H1 (cell line): Measurements from ENCODE around the gene FKRP. TPM values are rescaled to one million over a fixed set of nuclear protein-coding genes. Genes with fewer than 3 reads are reported as not detected.

Experiments
- CTCF ChIA-PET: fragments of 300-600 bp; sonication (Branson Sonifier 250); formaldehyde crosslinking; loops from one replicate; lab custom pipeline; 2021; ENCODE audit not compliant: partially characterized antibody; lab: Charles Lee
- POLR2A ChIA-PET: fragments of 300-600 bp; sonication (Branson Sonifier 250); formaldehyde crosslinking; loops from one replicate; lab custom pipeline; 2021; ENCODE audit warnings: inconsistent platforms; ENCODE audit not compliant: partially characterized antibody; lab: Charles Lee
- DNase-seq, 2 experiments: peaks; one replicate each; pipeline versions ENCODE4 v3.0.0 to v3.0.0-alpha.2; 2010 to 2022; ENCODE audit warnings: low spot score in 2 of 2, low read depth in 1 of 2, mixed read lengths in 1 of 2
- FAIRE-seq: peaks from 2 replicates; lab custom pipeline; 2011; peaks lifted over from hg19 to GRCh38; lab: Jason Lieb, UNC
- H2AFZ ChIP-seq: 2 replicates; pipeline ENCODE4 v1.8.1; 2012; ENCODE audit warnings: low read length, inconsistent platforms
- H2AK5ac ChIP-seq: 2 replicates; pipeline ENCODE4 v1.6.1; 2013; ENCODE audit warnings: low read depth, low read length
- H2BK120ac ChIP-seq: replicated peaks from 2 replicates; pipeline ENCODE3; 2013; ENCODE audit warnings: low read depth, low read length, inconsistent platforms
- H2BK12ac ChIP-seq: 2 replicates; pipeline ENCODE4 v1.6.1; 2013; ENCODE audit warnings: low read depth, low read length
- H2BK15ac ChIP-seq: 2 replicates; pipeline ENCODE4 v1.6.1; 2013; ENCODE audit warnings: low read length
- H2BK20ac ChIP-seq: 2 replicates; pipeline ENCODE4 v1.6.1; 2013; ENCODE audit warnings: low read length
- H2BK5ac ChIP-seq: 2 replicates; pipeline ENCODE4 v1.6.1; 2013; ENCODE audit warnings: low read depth, low read length
- H3K14ac ChIP-seq: 2 replicates; pipeline ENCODE4 v1.6.1; 2013; ENCODE audit warnings: inconsistent platforms; ENCODE audit not compliant: insufficient read length
- H3K18ac ChIP-seq: 2 replicates; pipeline ENCODE4 v1.6.1; 2013; ENCODE audit warnings: low read length; ENCODE audit errors: extremely low read depth
- H3K23ac ChIP-seq: 2 replicates; pipeline ENCODE4 v1.6.1; 2013; ENCODE audit warnings: inconsistent platforms; ENCODE audit not compliant: insufficient read length
- H3K23me2 ChIP-seq: 2 replicates; pipeline ENCODE4 v1.6.1; 2013; ENCODE audit warnings: low read depth, low read length
- H3K27ac ChIP-seq: 2 replicates; pipeline ENCODE4 v1.6.1; 2011; ENCODE audit warnings: low read depth, low read length, inconsistent platforms
- H3K27me3 ChIP-seq, 4 experiments: replicated peaks in 1 of 4; 1 replicate in 1 of 4; 2 replicates in 3 of 4; pipeline versions ENCODE4 v1.6.1 to v1.8.1; 2011 to 2013; ENCODE audit warnings: low read length in 3 of 4, mild to moderate bottlenecking in 3 of 4, inconsistent platforms in 2 of 4, mixed read lengths in 2 of 4, moderate library complexity in 1 of 4; ENCODE audit not compliant: control insufficient read depth in 3 of 4, insufficient read depth in 3 of 4; ENCODE audit errors: extremely low read depth in 1 of 4
- H3K36me3 ChIP-seq, 4 experiments: 2 replicates each; pipeline versions ENCODE4 v1.6.1 to v1.8.1; 2011 to 2013; ENCODE audit warnings: mild to moderate bottlenecking in 4 of 4, low read length in 3 of 4, moderate library complexity in 2 of 4, control low read depth in 1 of 4, inconsistent platforms in 1 of 4; ENCODE audit not compliant: insufficient read depth in 4 of 4, control insufficient read depth in 2 of 4
- H3K4ac ChIP-seq: replicated peaks from 2 replicates; pipeline ENCODE3; 2013; ENCODE audit warnings: low read length, low read depth, mixed read lengths, inconsistent platforms; ENCODE audit not compliant: insufficient read length
- H3K4me1 ChIP-seq, 4 experiments: replicated peaks in 1 of 4; 1 replicate in 1 of 4; 2 replicates in 3 of 4; pipeline versions ENCODE4 v1.6.1 to v1.8.1; 2011 to 2013; ENCODE audit warnings: low read length in 3 of 4, inconsistent platforms in 2 of 4, mixed read lengths in 1 of 4; ENCODE audit not compliant: insufficient read depth in 4 of 4, control insufficient read depth in 3 of 4
- H3K4me2 ChIP-seq, 2 experiments: 2 replicates each; pipeline versions ENCODE4 v1.6.1 to v1.8.1; 2011 to 2013; ENCODE audit warnings: low read depth in 2 of 2, low read length in 2 of 2, control low read depth in 1 of 2, inconsistent platforms in 1 of 2, mild to moderate bottlenecking in 1 of 2; ENCODE audit not compliant: insufficient read depth in 1 of 2
- H3K4me3 ChIP-seq, 4 experiments: fragments of 200-600, 300-600 bp in 1 of 4; sonication (generic), shearing (Covaris generic), sonication (Bioruptor Twin) in 1 of 4; 2 replicates each; pipeline versions ENCODE4 v1.5.1 to v1.8.1; 2011 to 2016; ENCODE audit warnings: low read length in 4 of 4, low read depth in 3 of 4, control low read depth in 2 of 4, inconsistent platforms in 2 of 4, mild to moderate bottlenecking in 2 of 4, mixed read lengths in 1 of 4, moderate library complexity in 1 of 4; ENCODE audit not compliant: insufficient read depth in 2 of 4; ENCODE audit errors: extremely low read depth in 1 of 4
- H3K56ac ChIP-seq: replicated peaks from 2 replicates; pipeline ENCODE3; 2013; ENCODE audit warnings: low read depth, mild to moderate bottlenecking, mixed read lengths, low read length, inconsistent platforms; ENCODE audit not compliant: insufficient read length
- H3K79me1 ChIP-seq: 2 replicates; pipeline ENCODE4 v1.6.1; 2013; ENCODE audit warnings: low read depth, low read length, control low read depth
- H3K79me2 ChIP-seq, 2 experiments: 2 replicates each; pipeline versions ENCODE4 v1.6.1 to v1.8.1; 2012 to 2013; ENCODE audit warnings: low read length in 2 of 2, mild to moderate bottlenecking in 2 of 2, inconsistent platforms in 1 of 2; ENCODE audit not compliant: insufficient read depth in 2 of 2, control insufficient read depth in 1 of 2
- H3K9ac ChIP-seq, 4 experiments: replicated peaks in 1 of 4; 1 replicate in 1 of 4; 2 replicates in 3 of 4; pipeline versions ENCODE4 v1.6.1 to v1.8.1; 2011 to 2013; ENCODE audit warnings: low read depth in 3 of 4, low read length in 3 of 4, control low read depth in 2 of 4, mild to moderate bottlenecking in 2 of 4, moderate library complexity in 2 of 4, inconsistent platforms in 1 of 4; ENCODE audit errors: extremely low read depth in 1 of 4
- H3K9me3 ChIP-seq, 2 experiments: 2 replicates each; pipeline versions ENCODE4 v1.6.1 to v1.8.1; 2012 to 2013; ENCODE audit warnings: mild to moderate bottlenecking in 2 of 2, moderate library complexity in 2 of 2, control low read depth in 1 of 2, inconsistent platforms in 1 of 2, low read depth in 1 of 2, low read length in 1 of 2, mixed read lengths in 1 of 2; ENCODE audit not compliant: insufficient read depth in 2 of 2
- H4K20me1 ChIP-seq, 2 experiments: replicated peaks in 1 of 2; 2 replicates each; pipeline versions ENCODE3 to v1.8.1; 2011 to 2013; ENCODE audit warnings: inconsistent platforms in 2 of 2, low read length in 2 of 2, mild to moderate bottlenecking in 1 of 2; ENCODE audit not compliant: insufficient read depth in 2 of 2, control insufficient read depth in 1 of 2
- H4K5ac ChIP-seq: 2 replicates; pipeline ENCODE4 v1.6.1; 2013; ENCODE audit warnings: low read length, low read depth, mixed read lengths, inconsistent platforms; ENCODE audit not compliant: insufficient read length
- H4K8ac ChIP-seq: 2 replicates; pipeline ENCODE4 v1.8.0; 2013; ENCODE audit warnings: mild to moderate bottlenecking, moderate library complexity, low read length, inconsistent platforms; ENCODE audit not compliant: insufficient read depth; ENCODE audit errors: extremely low read depth
- H4K91ac ChIP-seq: replicated peaks from 2 replicates; pipeline ENCODE3; 2013; ENCODE audit warnings: low read length, mixed read lengths, inconsistent platforms; ENCODE audit not compliant: insufficient read length
- ATF3 ChIP-seq: IDR thresholded peaks from 2 replicates; pipeline ENCODE4 v1.6.1; 2011; ENCODE audit warnings: low read depth, mild to moderate bottlenecking, low read length; ENCODE audit not compliant: insufficient read depth
- BCL11A ChIP-seq, 2 experiments: IDR thresholded peaks; one replicate each; pipeline ENCODE4 v1.6.1; 2011; ENCODE audit warnings: low read depth in 2 of 2, low read length in 2 of 2, mild to moderate bottlenecking in 2 of 2
- CBX8 ChIP-seq: fragments of 300-800, 300-1000 bp; sonication (generic); IDR thresholded peaks from 2 replicates; pipeline ENCODE4 v1.7.1; 2016; ENCODE audit warnings: low read depth, low read length, borderline replicate concordance
- CREB1 ChIP-seq: IDR thresholded peaks from 2 replicates; pipeline ENCODE4 v1.6.1; 2012; ENCODE audit warnings: inconsistent platforms
- NANOG ChIP-seq: IDR thresholded peaks from 2 replicates; pipeline ENCODE4 v1.6.1; 2011; ENCODE audit warnings: low read length, low read depth, mild to moderate bottlenecking, inconsistent platforms; ENCODE audit not compliant: insufficient read depth, poor library complexity, severe bottlenecking
- NRF1 ChIP-seq: IDR thresholded peaks from 2 replicates; pipeline ENCODE4 v1.6.1; 2011; ENCODE audit warnings: mild to moderate bottlenecking, low read depth, low read length, improper control_type of control experiment
- RAD21 ChIP-seq, 2 experiments: IDR thresholded peaks in 1 of 2; conservative IDR thresholded peaks in 1 of 2; 2 replicates each; pipeline ENCODE4 v1.6.1; 2011; ENCODE audit warnings: low read depth in 2 of 2, low read length in 2 of 2, improper control_type of control experiment in 1 of 2, inconsistent platforms in 1 of 2, mild to moderate bottlenecking in 1 of 2, moderate library complexity in 1 of 2
- SIN3A ChIP-seq, 2 experiments: IDR thresholded peaks in 1 of 2; conservative IDR thresholded peaks in 1 of 2; 2 replicates each; pipeline ENCODE4 v1.6.1; 2011 to 2012; ENCODE audit warnings: low read length in 2 of 2, improper control_type of control experiment in 1 of 2, low read depth in 1 of 2, mild to moderate bottlenecking in 1 of 2
- SUZ12 ChIP-seq: fragments of 200-600 bp; sonication (generic); IDR thresholded peaks from 2 replicates; pipeline ENCODE4 v1.6.1; 2012; ENCODE audit warnings: mild to moderate bottlenecking, inconsistent platforms, low read length, moderate library complexity, mixed read lengths
- WGBS, 2 experiments: shearing (Covaris generic) in 1 of 2; methylation state at CpG; one replicate each; pipeline versions ENCODE4 v1.1.6 to v1.1.7; 2013 to 2015; ENCODE audit warnings: low lambda C conversion rate in 2 of 2, mixed read lengths in 2 of 2, inconsistent platforms in 1 of 2, low coverage in 1 of 2, missing lambda C conversion rate in 1 of 2; ENCODE audit not compliant: insufficient replicate concordance in 2 of 2, insufficient coverage in 1 of 2, insufficient read length in 1 of 2; ENCODE audit errors: extremely low coverage in 1 of 2, missing lambda C conversion rate in 1 of 2; 5-methylcytosine and 5-hydroxymethylcytosine counted together
- polyA plus RNA-seq, 7 experiments: library from polyadenylated mRNA; depleted of rRNA in 3 of 7; stranded (reverse) in 5 of 7; unstranded in 2 of 7; fragments of >200 nt in 5 of 7; fragments of 200-250 nt in 2 of 7; gene quantifications; 1 replicate in 5 of 7; 2 replicates in 1 of 7; 4 replicates in 1 of 7; pipeline versions ENCODE4 v1.2.1 to v1.2.3, GENCODE V29; 2011 to 2013; ENCODE audit warnings: missing spikeins in 2 of 7, mixed read lengths in 2 of 7
- total RNA-seq: library from RNA; stranded (reverse); fragmentation: NEBNext Ultra II Directional; extraction: Animal tissue kit (Norgen Biotek cat#: 25700); gene quantifications from 2 replicates; pipeline ENCODE4 v1.2.1, GENCODE V29; 2021
- TF ChIP-seq, protein P1 (sequence below), 3 experiments: IDR thresholded peaks; 1 replicate in 2 of 3; 2 replicates in 1 of 3; pipeline versions ENCODE4 v1.5.1 to v1.6.1; 2011; ENCODE audit warnings: low read length in 3 of 3, mild to moderate bottlenecking in 3 of 3, inconsistent platforms in 2 of 3, low read depth in 1 of 3, moderate library complexity in 1 of 3; ENCODE audit not compliant: insufficient read depth in 1 of 3; ENCODE audit errors: control extremely low read depth in 1 of 3

The FKRP gene
- total and polyA plus RNA-seq, 2 of the 8 experiments (the other 6 are each of a cell fraction or from before 2014, with no cell fraction given), result 17.1 to 24.4 TPM

DNA sequence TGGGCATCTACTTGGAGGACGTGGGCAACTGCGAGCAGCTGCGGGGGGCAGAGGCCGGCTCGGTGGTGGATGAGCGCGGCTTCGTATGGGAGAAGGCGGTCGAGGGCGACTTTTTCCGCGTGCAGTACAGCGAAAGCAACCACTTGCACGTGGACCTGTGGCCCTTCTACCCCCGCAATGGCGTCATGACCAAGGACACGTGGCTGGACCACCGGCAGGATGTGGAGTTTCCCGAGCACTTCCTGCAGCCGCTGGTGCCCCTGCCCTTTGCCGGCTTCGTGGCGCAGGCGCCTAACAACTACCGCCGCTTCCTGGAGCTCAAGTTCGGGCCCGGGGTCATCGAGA lies 10.7 kb downstream of the FKRP start:
- Histone ChIP-seq H3K36me3 (peaks cover 0 to 20% (median 5%) of the 10 kb centered on the region in 4 experiments; a peak in 4 of 8 replicates), H3K23me2 (no peaks in the 10 kb centered on the region), H2BK20ac (no peak overlapping the region), H3K4me3 (no peak overlapping the region), H3K4ac (no peak overlapping the region), H2BK5ac (no peak overlapping the region), H4K20me1 (peaks cover 6 to 13% of the 10 kb centered on the region in 2 experiments), H2BK15ac (no peak overlapping the region), H3K79me1 (no peaks in the 10 kb centered on the region), H2AK5ac (no peak overlapping the region), H2BK120ac (no peak overlapping the region), H3K4me1 (peaks cover 0 to 5% (median 0%) of the 10 kb centered on the region in 4 experiments; a peak in 4 of 7 replicates), H3K4me2 (no peak overlapping the region), H3K27ac (no peak overlapping the region), H3K56ac (no peak overlapping the region), H3K9ac (no peak overlapping the region), H4K5ac (no peak overlapping the region), H3K79me2 (no peaks in the 10 kb centered on the region), H3K27me3 (no peaks in the 10 kb centered on the region), H3K9me3 (no peaks in the 10 kb centered on the region; a peak in 1 of 4 replicates), H3K23ac (no peak overlapping the region), H4K91ac (no peak overlapping the region), H3K18ac (no peak overlapping the region), H3K14ac (no peak overlapping the region), H2AFZ (no peak overlapping the region), H2BK12ac (no peak overlapping the region), H4K8ac (no peak overlapping the region)
- no peak for DNase-seq
- FAIRE-seq, result no peak
- POLR2A ChIA-PET, result interaction anchor here (0.7 to 3.6 kb wide), 9 partner anchors 11 to 42 kb away, joined by 3 to 16 read pairs (median 4); partner anchors contain the start of genes FKRP and SLC1A5
- WGBS, 2 experiments, result 95% methylated on average over 29 of the region's 30 CpGs; no CpG with 5 or more reads in 1 of the 2 experiments
- CTCF ChIA-PET, result interaction anchor here (0.6 to 12.2 kb wide), 14 partner anchors 12 to 1864 kb away, joined by 3 to 176 read pairs (median 4); no protein-coding TSS in a partner anchor
- TF ChIP-seq SIN3A (conservative IDR thresholded peaks at IDR 0.05 in 1 of 2, IDR thresholded peaks at IDR 0.05 in 1 of 2; ENCODE audit: low read depth in 1 of 2, low read length in 2 of 2) (no peak), CREB1 (no peak), NANOG (no peak), CBX8 (no peak), RAD21 (IDR thresholded peaks at IDR 0.05 in 1 of 2, conservative IDR thresholded peaks at IDR 0.05 in 1 of 2; ENCODE audit: low read depth in 2 of 2, low read length in 2 of 2) (no peak), SUZ12 (no peak), ATF3 (no peak), NRF1 (no peak), BCL11A (IDR thresholded peaks at IDR 0.05; ENCODE audit: low read depth in 2 of 2, low read length in 2 of 2) (no peak)
- TF ChIP-seq, protein P1, sequence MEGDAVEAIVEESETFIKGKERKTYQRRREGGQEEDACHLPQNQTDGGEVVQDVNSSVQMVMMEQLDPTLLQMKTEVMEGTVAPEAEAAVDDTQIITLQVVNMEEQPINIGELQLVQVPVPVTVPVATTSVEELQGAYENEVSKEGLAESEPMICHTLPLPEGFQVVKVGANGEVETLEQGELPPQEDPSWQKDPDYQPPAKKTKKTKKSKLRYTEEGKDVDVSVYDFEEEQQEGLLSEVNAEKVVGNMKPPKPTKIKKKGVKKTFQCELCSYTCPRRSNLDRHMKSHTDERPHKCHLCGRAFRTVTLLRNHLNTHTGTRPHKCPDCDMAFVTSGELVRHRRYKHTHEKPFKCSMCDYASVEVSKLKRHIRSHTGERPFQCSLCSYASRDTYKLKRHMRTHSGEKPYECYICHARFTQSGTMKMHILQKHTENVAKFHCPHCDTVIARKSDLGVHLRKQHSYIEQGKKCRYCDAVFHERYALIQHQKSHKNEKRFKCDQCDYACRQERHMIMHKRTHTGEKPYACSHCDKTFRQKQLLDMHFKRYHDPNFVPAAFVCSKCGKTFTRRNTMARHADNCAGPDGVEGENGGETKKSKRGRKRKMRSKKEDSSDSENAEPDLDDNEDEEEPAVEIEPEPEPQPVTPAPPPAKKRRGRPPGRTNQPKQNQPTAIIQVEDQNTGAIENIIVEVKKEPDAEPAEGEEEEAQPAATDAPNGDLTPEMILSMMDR (IDR thresholded peaks at IDR 0.05; ENCODE audit: control extremely low read depth in 1 of 3, insufficient read depth in 1 of 3, low read depth in 1 of 3, low read length in 3 of 3), result no peak
